ENCODE data around the gene NUP210.

- no peak for TF ChIP-seq EZH2 (IDR thresholded peaks at IDR 0.05; ENCODE audit: borderline replicate concordance, low read depth, low read length, poor library complexity, severe bottlenecking)
- no peak for TF ChIP-seq CTCF (conservative IDR thresholded peaks at IDR 0.05; ENCODE audit: low read depth, low read length)
Observed at GRCh38 chr3:13414040-13414729, 5.9 kb downstream of the NUP210 start.

Measured in A673 (cell line).